Stimulated activated CD8-positive, alpha-beta memory T cell treated with anti-CD3 and anti-CD28 coated beads, Interleukin-7, amount 100 ng/mL, for 48 hours (primary cell): Measurements from ENCODE around the gene BEND5.

Experiments
- DNase-seq, 2 donors: peaks; one replicate each; pipeline ENCODE4 v3.0.0-alpha.2; 2020; ENCODE audit warnings: low read depth in 1 of 2; ENCODE audit errors: extremely low read depth in 1 of 2

The BEND5 gene

DNA sequence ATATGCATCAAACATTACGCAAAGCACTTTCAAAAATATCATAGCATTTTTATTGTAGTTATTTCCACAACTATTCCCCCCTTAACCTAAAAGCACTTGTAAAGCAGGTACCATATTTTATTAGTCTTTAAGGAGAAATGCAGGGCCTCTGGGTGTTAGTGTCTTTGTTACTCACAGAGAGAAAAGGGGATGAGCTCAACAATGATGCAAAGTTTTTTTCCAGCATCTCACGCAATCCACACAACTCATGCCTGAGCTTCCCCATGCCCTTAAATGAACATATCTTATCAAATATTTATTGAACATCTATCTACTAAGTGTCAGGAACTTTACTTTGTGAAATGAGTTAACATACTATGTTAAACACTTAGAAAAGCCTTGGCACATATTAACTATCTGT lies 50.6 kb downstream of the BEND5 start:
- DNase-seq: no peak

DNA sequence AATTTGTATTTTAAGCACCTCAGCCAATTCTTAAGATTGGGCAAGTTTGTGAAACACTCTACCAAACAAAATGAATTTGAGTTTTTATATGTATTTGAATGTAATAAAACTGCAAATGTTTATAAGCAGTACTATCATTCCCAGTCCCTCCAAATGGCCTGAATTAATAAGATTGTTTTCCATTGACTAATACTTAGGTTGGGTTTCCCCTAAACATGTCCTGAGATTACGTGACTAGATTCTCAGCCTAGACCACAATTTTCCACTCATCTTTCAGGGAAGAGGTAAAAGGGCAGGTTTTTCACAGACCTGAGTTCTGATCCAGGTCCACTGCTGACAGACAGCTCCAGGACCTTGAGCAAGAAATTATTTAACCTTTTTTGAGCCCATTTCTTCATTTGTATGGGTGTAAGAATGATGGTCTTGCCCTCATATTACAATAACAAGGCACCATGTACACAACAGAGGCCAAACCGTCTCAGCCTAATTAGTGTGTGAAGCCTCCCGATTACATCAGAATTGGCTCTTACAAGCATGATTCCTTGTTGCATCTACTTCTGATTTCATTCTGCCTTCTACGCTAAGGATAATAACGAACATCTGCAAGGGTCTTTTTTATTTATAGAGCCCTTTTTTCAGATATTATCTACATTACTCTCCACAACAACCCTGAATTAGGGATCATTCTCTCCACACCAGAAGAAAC lies 51.2 kb downstream of the BEND5 start:
- no peak for DNase-seq

DNA sequence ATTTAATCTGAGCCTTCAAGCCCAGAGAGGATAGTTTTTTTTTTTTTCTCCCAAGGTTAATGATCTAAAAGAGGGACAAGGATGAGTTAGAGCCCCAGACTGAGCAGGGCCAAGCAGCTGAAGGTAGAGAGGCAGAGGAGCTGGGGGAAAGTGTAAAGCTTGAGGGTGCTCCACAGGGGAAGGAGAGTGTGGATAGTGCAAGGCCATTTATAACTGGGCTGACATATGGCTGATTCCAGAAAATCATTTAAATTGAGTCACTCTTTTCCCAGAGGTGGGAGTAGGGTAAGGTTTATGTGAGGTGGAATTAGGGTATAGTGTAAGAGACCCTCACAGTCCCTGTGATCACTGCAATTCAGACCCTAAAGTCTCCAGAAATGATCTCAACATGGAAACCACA lies 55.8 kb downstream of the BEND5 start:
- DNase-seq: no peak

DNA sequence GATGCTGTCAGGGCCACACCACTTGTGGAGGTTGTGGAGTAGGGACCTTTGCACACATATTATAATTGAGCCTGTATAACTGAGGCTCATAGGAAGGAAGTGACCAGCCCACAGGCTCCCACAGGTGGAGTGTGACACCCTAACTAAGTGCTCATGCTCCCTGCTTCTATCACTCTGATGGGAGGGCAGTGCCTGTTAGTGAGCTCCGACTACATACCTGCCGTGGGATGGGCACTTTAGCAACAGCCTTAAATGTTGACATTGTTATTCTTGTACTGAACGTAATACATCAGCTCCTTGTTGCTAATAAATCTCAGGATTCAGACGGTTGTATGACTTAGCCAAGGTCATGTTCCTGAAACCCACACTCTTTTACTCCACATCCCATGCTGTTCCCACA lies 58.0 kb downstream of the BEND5 start:
- no peak for DNase-seq

DNA sequence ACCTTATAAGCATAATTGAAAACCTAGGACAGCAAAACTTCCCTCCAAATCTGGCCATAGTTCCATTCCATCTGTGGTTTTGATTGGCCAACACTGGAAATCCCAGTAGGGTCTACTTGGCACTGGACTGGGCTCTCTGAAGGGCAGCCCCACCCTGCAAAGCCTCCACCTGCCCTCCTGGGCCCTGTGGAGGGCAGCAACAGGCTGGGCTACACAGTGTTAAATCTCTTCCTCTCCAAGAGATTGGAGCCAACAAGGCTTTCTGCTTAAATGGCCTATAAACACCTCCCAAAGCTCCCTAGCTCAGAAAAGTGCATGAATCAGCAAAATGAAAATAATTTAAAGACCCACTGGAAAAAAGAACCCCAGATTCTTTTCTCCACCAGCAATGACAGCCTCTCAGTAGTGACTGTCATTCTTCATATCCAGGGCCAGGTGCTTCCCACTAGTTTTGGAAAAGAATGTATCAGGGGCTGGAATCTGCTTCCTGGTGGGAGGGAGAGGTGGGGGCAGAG lies 58.5 kb downstream of the BEND5 start:
- DNase-seq: no peak

DNA sequence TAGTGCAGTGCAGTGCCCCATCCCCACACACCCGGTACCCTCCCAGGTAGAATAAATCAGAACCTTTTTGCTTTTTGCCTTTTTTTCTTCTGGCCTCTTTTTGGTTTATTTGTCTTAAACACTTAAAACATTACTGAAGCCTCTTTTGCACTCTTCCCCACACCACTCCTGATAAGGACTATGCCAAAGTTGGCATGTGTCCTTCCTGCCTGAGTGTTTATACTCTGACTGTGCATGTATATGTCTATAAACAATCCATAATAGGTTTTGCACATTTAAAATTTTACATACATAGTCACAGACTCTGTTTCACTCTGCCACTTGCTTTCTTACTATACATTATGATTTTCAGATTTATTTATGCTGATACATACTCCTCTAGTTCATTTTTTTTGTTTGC lies 59.6 kb downstream of the BEND5 start:
- DNase-seq: no peak

DNA sequence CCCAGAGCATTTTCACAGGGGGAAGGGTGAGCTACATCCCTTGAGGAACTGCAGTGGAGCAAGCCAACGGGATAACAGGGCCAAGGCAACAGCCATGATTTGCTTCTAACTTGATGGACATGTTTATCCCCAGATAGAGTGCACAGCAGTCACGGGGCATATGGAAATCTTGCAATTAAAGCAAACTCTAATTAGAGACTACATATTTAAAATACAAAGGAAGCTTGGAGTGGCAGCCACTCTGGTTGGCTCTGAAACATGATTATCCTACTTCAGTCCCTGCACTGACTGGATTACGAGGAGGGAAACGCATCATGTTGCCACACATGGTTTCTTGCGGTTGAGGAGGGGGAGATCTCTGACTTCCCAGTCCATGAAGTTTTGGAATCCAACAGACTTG lies 60.8 kb downstream of the BEND5 start:
- DNase-seq: no peak

DNA sequence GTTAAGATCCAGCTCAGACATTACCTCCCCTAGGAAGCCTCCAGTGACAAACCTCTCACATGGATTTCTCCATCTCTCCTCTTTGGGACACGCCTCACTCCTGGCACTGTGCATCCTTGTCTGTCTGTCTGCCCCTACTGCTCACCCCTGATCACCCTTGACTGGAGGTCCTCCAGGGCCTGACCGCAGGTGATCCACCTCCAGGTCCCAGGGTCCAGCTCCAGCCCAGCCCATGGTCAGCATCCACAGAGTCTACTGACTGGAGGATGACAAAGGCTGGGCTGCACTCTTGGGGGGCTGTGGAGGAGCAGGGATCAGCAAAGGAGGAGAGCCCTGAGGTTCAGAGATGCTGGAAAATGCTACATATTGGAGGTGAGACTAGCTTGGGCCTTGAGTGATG lies 65.8 kb downstream of the BEND5 start:
- DNase-seq: no peak

DNA sequence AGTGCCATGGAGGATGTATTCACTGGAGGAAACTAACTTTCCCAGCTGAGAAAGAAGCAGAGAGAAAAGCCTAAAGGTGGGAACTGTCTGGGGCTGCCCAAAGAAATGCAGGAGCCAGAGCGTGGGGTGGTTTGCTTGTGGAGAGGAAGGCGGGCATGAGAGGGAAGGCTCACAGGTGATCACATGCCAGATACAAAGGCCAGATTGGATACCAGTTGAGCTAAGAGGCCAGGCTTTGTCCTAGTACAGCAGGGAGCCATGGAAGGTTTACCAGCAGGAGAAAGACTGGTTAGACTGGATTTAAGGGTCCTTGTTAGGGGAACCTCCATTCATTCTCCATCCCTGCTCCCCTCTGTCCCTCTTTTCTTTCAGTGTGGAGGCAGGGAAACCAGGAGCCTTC lies 66.4 kb downstream of the BEND5 start:
- DNase-seq: no peak

DNA sequence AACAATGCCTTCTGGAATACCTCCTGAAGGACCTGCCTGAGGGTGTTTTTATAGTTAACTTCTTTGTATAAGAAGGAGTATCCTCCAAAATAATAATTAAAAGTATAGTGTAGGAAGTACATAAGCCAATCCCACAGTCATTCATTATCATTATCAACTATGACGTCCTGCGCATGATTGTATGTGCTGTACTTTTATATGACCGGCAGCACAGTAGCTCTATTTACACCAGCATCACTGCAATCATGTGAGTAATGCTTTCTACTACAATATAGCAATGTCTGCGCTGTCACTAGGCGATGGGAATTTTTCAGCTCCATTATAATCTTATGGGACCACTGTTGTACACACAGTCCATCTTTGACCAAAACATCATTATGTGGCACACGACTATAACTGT lies 72.0 kb downstream of the BEND5 start:
- no peak for DNase-seq

DNA sequence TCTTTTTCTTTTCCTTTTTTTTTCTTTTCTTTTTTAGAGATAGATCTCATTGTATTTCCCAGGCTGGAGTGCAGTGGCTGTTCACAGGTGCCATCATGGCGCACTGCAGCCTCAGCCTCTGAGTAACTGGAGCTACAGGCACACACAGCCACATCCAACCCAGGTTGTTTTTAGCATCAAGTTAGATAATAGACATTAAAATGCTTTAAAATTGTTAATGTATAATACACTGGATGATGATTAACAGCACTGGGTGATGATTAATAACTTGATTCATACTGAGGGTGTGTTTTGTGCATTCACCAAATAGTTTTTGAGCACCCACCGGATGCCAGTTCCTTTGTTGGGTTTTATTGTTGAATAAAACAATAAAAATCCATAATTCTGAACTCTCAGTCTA lies 75.2 kb downstream of the BEND5 start:
- DNase-seq: no peak

DNA sequence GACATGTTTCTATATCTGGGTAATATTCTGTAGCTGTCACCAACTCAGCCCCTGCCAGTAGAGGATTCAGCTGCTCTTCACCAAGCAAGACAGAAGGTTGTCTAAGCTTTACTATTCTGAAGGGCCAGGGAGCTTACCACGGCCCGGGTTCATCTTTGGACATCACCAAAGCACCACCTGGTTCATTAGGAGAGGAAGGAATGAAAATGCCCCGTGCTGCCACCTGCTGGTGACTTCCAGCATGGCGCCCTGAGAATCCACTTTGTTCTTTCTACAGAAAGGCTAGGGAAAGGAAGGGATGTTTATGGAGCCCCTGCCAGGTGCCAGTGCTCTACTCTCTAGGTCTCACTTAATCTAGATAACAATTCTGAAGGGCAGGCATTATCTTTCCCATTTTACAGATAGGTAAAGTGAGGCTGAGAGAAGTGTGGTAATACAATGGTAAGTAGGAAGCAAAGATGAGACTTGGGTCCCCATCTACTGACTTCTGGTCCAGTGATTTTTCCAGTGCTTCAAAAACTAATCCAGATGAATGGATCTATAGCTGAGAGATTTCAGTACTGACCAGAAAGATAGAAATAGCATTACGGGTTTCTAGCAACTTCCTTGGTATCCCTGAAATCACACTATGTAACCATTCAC lies 79.5 kb downstream of the BEND5 start:
- DNase-seq: peak; percentile 14 to 20

DNA sequence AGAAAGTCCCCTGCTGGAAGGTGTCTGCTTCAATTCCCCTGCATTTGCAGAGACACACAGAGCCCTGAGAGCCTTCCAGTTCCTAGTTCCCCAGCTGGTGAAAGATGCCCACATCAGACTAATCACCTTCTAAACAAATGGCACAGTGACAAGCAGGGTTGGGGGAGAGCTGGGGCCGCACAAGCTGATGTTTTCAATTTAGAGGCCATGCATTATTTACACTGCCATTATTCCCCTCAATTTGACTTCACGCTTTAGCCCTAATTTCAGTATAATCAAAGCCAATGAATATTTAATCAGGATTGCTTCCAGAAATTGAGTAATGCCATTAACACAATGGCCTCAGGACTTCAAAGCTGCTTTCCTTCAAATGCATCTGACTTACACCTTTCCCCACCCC lies 81.5 kb downstream of the BEND5 start:
- no peak for DNase-seq

DNA sequence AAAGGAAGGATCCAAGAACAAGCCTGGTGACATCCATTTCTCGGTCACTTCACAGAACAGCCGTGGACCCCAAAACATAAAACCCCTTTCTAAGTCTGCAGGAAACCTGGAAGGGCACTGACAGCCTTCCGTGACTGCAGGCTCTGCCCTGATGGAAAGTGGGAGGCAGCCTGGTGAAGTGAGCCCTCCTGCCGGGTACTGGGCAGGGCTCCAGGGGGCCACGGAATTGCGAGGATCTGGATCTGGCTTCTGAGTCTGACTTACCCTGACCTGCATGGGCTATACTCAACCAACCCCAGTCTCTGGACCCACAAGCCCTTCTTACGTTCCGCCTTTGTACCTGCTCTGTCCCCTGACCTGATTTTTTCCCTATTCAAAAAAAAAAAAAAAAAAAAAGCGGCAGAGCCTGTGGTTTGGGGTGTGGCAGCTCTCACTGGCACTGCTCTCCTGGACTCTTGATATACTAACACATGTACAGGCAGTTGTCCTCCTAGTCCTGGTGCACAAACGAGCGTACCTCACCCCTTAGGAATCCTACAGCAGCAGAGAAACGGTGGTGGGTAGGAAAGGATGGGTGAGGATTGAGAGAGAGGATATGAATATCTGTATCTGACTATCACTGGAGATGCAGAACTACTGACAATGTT lies 82.9 kb downstream of the BEND5 start:
- DNase-seq: no peak

DNA sequence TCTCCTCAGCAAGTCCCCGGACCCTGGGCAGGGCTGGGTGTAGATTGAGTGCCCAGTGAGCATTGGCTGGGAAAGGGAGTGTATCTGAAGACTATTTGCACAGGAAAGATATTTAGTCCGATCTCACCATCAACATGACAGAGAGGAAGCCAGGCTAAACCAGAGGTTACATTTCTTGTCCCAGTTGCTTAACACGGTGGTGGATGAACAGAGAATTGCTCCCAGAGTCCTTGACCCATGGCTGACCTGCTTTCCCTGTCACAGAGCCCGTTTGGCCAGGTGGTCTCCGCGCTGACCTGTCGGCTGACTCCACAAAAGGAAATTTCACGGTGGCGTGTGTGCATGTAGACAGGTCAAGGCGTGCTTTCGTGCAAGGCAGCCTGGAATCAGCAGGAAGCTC lies 83.5 kb downstream of the BEND5 start:
- no peak for DNase-seq

DNA sequence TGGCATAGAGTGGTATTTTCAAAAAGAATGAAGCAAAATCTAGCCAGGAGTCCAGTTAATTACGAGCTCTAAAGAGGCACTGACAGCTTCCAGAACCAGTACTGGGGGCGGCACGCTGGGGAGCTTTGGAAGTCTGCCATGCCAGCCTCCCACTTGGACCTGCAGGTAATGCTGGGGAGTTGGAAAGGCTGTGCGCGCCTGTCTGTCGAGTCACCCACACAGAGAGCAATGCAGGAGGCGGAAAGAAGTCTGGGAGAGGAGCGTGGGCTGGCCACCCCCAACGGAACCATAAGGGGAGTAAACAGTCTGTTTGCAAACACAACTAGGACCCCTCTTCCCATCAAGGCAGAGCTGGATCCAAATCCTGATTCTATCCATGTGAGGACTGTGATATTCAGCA lies 84.5 kb downstream of the BEND5 start:
- no peak for DNase-seq

DNA sequence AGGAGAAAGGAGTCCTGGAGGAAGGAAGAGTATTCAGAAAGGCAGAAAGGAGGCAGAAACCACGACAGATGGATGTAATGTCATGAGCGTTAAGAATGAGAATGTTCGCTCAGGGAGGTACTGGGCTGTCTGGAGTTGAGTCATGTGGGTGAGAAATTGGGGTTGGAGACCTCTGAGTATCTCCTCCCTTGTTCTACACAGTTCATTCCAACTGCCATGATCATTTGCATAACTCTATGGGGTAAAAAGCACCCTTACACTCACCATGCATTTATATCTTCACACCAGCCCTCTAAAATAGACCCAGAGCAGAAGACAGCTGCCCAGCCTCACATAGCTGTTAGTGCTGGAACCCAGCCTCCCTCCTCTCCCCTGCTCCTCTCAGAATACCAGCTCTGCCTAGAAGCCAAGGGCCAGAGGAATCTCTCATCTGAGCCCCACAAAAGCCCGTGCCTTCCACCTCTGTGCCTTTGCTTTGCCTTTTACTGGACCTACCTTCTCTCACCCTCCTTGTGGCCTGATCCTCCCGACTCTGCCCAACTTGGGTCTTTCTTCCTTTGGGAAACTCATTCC lies 85.2 kb downstream of the BEND5 start:
- no peak for DNase-seq

DNA sequence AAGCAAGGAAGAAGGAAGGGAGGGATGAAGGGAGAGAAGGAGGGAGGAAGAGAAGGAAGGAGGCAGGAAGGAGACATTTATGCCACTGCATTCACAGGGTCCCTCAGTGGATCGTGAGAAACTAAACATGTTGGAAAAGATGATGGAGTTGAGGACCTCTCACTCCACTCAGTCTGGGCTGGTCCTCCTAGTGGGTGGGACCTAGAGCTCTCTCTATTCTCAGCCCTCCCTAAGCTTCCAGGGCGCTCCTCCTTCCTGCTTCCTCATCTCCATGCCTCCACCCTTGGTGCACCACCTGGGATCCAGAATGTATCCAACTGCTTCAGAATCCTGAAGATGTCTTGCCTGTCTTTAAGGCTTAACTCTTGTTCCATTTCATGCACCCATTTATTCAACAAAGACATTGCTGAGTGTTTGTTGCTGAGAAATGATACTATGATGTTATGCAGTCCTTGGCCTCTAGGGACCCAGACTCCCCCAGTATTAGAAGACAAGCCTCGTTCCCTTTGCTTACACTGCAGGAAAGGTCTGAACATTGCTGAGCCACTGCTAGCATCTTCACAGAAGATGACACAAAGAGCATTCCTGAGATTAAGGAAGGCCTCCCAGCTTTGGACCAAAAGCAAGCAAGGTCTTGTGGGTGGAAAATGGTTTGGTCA lies 88.5 kb downstream of the BEND5 start:
- DNase-seq: no peak

DNA sequence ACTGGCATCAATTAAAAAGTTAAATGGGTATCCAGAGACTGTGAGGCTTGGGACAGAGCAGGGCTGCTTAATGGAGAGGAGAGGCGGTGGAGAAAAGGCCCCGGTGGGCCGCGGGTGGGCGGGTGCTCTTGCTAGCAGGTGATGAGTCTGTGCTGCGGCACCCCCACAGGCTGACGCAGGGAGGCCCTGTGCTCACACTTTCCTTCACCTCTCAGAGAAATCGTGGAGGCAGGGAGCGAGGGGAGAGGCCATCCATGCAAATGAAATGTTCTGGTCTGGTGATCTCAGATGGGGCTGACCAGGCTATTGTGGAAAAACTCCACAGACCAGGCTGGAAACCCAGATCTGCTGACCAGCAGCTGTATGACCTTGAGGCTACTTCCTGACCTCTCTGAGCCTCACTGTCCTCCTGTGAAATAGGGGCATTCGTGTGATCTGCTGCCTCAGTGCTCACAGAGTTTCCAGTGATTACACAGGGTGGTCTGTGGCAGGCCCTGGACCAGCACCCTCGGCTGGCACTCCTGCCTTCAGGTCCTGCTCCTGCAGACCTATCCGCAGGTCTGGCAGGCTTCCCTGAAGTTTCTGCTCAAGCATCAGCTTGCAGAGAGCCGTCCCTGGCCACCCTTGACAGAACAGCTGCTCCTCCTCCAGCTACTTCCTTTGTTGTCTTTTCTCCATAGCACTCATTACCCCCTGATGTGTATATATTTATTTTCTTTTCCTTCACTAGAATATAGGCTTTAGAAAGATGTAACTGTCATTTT lies 89.2 kb downstream of the BEND5 start:
- DNase-seq: no peak

DNA sequence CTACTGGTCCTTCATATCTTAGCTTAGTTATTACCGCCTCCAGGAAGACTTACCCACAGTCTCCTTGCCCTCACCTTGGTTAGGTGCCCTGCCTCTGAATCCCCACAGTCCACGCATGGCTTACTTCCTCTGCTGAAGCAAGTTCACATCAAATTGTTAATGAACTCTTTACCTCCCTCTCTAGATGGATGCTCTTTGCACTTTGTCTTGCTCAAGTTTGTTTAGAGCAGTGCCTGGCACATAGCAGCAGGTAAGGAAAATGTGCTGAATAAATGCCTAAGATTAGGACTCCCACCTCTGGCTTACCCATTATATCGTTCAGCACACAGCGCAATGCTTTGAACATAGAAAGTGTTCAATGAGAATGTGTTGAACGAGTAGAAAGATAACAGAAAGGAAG lies 90.5 kb downstream of the BEND5 start:
- no peak for DNase-seq

DNA sequence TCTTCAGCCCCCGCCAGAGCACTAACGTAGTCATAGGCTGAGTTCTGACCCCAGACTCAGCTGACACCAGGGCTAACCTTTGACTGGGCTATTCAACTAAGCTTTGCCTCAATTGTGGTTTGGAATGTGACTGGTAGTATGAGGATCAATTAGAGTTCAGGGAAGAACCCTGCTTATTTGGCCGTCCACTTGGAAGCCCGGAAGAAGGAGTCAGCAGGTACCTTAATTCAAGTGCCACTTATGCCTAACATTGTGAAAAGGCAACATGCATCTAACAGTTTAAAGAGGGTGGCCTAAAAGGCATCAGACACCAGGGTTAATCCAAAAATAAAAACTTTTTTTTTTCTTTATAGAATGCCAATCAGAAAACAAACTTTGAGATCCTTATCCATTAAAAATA lies 92.3 kb downstream of the BEND5 start:
- DNase-seq: no peak
